HepG2 (cell line): ENCODE data around the gene M1AP. TPM values are rescaled to one million over a fixed set of nuclear protein-coding genes. Genes with fewer than 3 reads are reported as not detected.

Experiments used
- ERF ChIP-seq: IDR thresholded peaks from 2 replicates; pipeline ENCODE4 v1.6.1; 2018; ENCODE audit warnings: missing biosample characterization, missing genetic modification reagents
- MLXIP ChIP-seq: sonication (generic); formaldehyde crosslinking; IDR thresholded peaks from 2 replicates; pipeline ENCODE4 v1.9.0; 2021; ENCODE audit warnings: missing genetic modification reagents, borderline replicate concordance
- MXD4 ChIP-seq: IDR thresholded peaks from 2 replicates; pipeline ENCODE4 v1.6.1; 2016; ENCODE audit warnings: mild to moderate bottlenecking, missing biosample characterization, missing genetic modification reagents
- PBX3 ChIP-seq: sonication (generic); formaldehyde crosslinking; IDR thresholded peaks from 2 replicates; pipeline ENCODE4 v1.8.1; 2023; ENCODE audit warnings: missing genetic modification reagents, inconsistent platforms, borderline replicate concordance
- SALL1 ChIP-seq: sonication (generic); formaldehyde crosslinking; IDR thresholded peaks from 2 replicates; pipeline ENCODE4 v1.8.0; 2022; ENCODE audit warnings: mild to moderate bottlenecking, missing genetic modification reagents
- ZNF142 ChIP-seq: sonication (generic); formaldehyde crosslinking; IDR thresholded peaks from 2 replicates; pipeline ENCODE4 v1.4.0; 2020; ENCODE audit warnings: missing genetic modification reagents
- ZNF292 ChIP-seq: sonication (generic); formaldehyde crosslinking; IDR thresholded peaks from 2 replicates; pipeline ENCODE4 v1.8.1; 2022; ENCODE audit warnings: mild to moderate bottlenecking, low read depth, missing genetic modification reagents, borderline replicate concordance
- ZNF329 ChIP-seq: sonication (generic); formaldehyde crosslinking; IDR thresholded peaks from 2 replicates; pipeline ENCODE4 v1.9.0; 2021; ENCODE audit warnings: low read depth, mild to moderate bottlenecking, missing genetic modification reagents
- ZNF687 ChIP-seq: sonication (generic); formaldehyde crosslinking; IDR thresholded peaks from 2 replicates; pipeline ENCODE4 v1.5.1; 2020; ENCODE audit warnings: mild to moderate bottlenecking, missing genetic modification reagents, moderate library complexity
- ZNF749 ChIP-seq: sonication (generic); formaldehyde crosslinking; IDR thresholded peaks from 2 replicates; pipeline ENCODE4 v1.8.0; 2022; ENCODE audit warnings: mild to moderate bottlenecking, missing genetic modification reagents, moderate library complexity, borderline replicate concordance
- ZNF768 ChIP-seq: sonication (generic); formaldehyde crosslinking; IDR thresholded peaks from 2 replicates; pipeline ENCODE4 v1.4.0; 2020; ENCODE audit warnings: missing genetic modification reagents
- ZSCAN20 ChIP-seq: sonication (generic); formaldehyde crosslinking; IDR thresholded peaks from 2 replicates; pipeline ENCODE4 v1.4.0; 2020; ENCODE audit warnings: missing genetic modification reagents, mild to moderate bottlenecking, borderline replicate concordance
- polyA plus RNA-seq, 8 experiments: library from polyadenylated mRNA; depleted of rRNA in 3 of 8; stranded (reverse) in 7 of 8; unstranded in 1 of 8; fragments of >200 nt; fragmentation: Illumina TruSeq in 4 of 8; extraction: Trizol in 4 of 8; gene quantifications; 2 replicates each; pipeline versions ENCODE4 v1.2.1 to v1.2.3, GENCODE V29; 2011 to 2016; ENCODE audit warnings: low read depth in 4 of 8, missing spikeins in 1 of 8, mixed read lengths in 1 of 8; ENCODE audit not compliant: insufficient read depth in 1 of 8
- total RNA-seq, 5 experiments: library from RNA; depleted of rRNA; stranded (reverse); fragments of >200 nt; fragmentation: Illumina TruSeq; extraction: Trizol; gene quantifications; 2 replicates each; pipeline ENCODE4 v1.2.3, GENCODE V29; 2016; ENCODE audit warnings: low read depth in 1 of 5

M1AP gene
- total and polyA plus RNA-seq, 2 of the 13 experiments (the other 11 are each of a cell fraction or from before 2014, with no cell fraction given): not detected

GRCh38 chr2:74548900-74549826, 99.0 kb downstream of the M1AP start (continued):
- TF ChIP-seq ZNF142 (CRISPR knock-in tag) (peak; percentile 60; the same call in 1 of the 2 replicates), ZNF329 (0 out of 2 replicates have a peak, but pooled peaks have one; percentile 0), ZNF749 (CRISPR knock-in tag) (0 out of 2 replicates have a peak, but pooled peaks have one; percentile 49), PBX3 (no peak), ZNF292 (CRISPR knock-in tag) (no peak), MLXIP (CRISPR knock-in tag) (no peak), ZNF768 (peak; percentile 66; the same call in 1 of the 2 replicates), ZSCAN20 (CRISPR knock-in tag) (peak; percentile 86; the same call in 1 of the 2 replicates), ZNF687 (peak; percentile 90), MXD4 (peak; percentile 20; the same call in 1 of the 2 replicates), SALL1 (CRISPR knock-in tag) (peak; percentile 25; the same call in 1 of the 2 replicates), ERF (CRISPR knock-in tag) (peak; percentile 54)
